NB4 (cell line): ENCODE measurements around the gene ZBTB44.

ENCODE experiments used
- CTCF ChIP-seq: IDR thresholded peaks from one replicate; pipeline ENCODE4 v1.5.1; 2012; ENCODE audit warnings: low read depth, low read length
- POLR2A ChIP-seq: IDR thresholded peaks from 2 replicates; pipeline ENCODE4 v1.6.1; 2011; ENCODE audit warnings: mild to moderate bottlenecking; ENCODE audit not compliant: insufficient read length; ENCODE audit errors: extremely low read depth
- TF ChIP-seq, protein P1 (sequence below): IDR thresholded peaks from 2 replicates; pipeline ENCODE4 v1.6.1; 2011; ENCODE audit warnings: low read depth, low read length

DNA sequence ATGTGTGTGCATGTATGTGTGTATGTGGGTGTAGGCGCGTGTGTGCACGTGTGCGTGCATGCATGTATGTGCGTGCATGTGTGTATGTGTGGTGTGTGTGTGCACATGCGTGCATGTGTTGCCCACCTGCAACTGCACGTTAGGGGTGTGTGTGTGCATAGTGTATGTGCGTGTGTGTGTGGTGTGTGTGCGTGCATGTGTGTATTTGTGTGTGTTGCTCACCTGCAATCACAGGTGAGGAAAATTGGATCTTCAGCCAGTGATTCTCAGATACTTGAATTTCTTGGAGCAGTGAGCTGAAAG lies 100.8 kb downstream of the ZBTB44 start:
- TF ChIP-seq POLR2A, result no peak
- no peak for TF ChIP-seq CTCF
- TF ChIP-seq, protein P1, sequence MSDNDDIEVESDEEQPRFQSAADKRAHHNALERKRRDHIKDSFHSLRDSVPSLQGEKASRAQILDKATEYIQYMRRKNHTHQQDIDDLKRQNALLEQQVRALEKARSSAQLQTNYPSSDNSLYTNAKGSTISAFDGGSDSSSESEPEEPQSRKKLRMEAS, result no peak
